Colonic mucosa (tissue), 4 donors: Measurements from ENCODE around the gene ITM2C. TPM values are rescaled to one million over a fixed set of nuclear protein-coding genes. Genes with fewer than 3 reads are reported as not detected.

ENCODE experiments used
- DNase-seq: peaks from one replicate; pipeline ENCODE4 v3.0.0-alpha.2; 2020
- H3K27ac ChIP-seq: fragments of 200-600 bp; one replicate; pipeline ENCODE4 v1.8.0; 2021
- H3K27me3 ChIP-seq: fragments of 200-600 bp; one replicate; pipeline ENCODE4 v1.8.0; 2021
- H3K36me3 ChIP-seq: fragments of 200-600 bp; one replicate; pipeline ENCODE4 v1.8.0; 2021
- H3K4me1 ChIP-seq: fragments of 200-600 bp; one replicate; pipeline ENCODE4 v1.8.0; 2021; ENCODE audit warnings: mild to moderate bottlenecking
- H3K4me3 ChIP-seq: fragments of 200-600 bp; one replicate; pipeline ENCODE4 v1.8.0; 2021
- H3K9ac ChIP-seq, 2 donors: one replicate each; pipeline ENCODE4 v1.7.0; 2013; ENCODE audit warnings: control low read depth in 2 of 2, low read depth in 2 of 2, low read length in 2 of 2
- H3K9me3 ChIP-seq: fragments of 200-600 bp; one replicate; pipeline ENCODE4 v1.8.0; 2021
- CTCF ChIP-seq: fragments of 200-600 bp; IDR thresholded peaks from one replicate; pipeline ENCODE4 v1.8.0; 2022; ENCODE audit warnings: antibody characterized with exemption, mild to moderate bottlenecking
- intact Hi-C: fragments of 100-400 bp; cut with DNase I; formaldehyde crosslinking; loops from one replicate; pipeline ENCODE4 v1.14.1; 2022
- total RNA-seq, 2 donors: library from RNA; stranded (reverse); fragmentation: NEBNext Ultra II Directional in 1 of 2; extraction: Animal tissue kit (Norgen Biotek cat#: 25700) in 1 of 2; gene quantifications; one replicate each; pipeline ENCODE4 v1.2.1, GENCODE V29; 2021
- donor health status: healthy.
- donor health status: DM: no; HTN: no; CAD: no.
- donor health status: DM: no; HTN: no; CAD: no.

ITM2C gene
- total RNA-seq, 2 donors from 2014 or later: 1,192 to 1,707 TPM

- Histone ChIP-seq H3K36me3 (no peaks in the 10 kb centered on the region), H3K27me3 (no peaks in the 10 kb centered on the region), H3K4me1 (no peaks in the 10 kb centered on the region), H3K9me3 (no peaks in the 10 kb centered on the region), H3K9ac (no peak overlapping the region), H3K27ac (no peak overlapping the region), H3K4me3 (no peak overlapping the region)
- DNase-seq: no peak
- intact Hi-C loops: loop anchor here (5.0 kb wide), 2 partner anchors 79 to 81 kb away; no protein-coding TSS in a partner anchor
- no peak for TF ChIP-seq CTCF
Observed at GRCh38 chr2:230906471-230907230, 41.9 kb downstream of the ITM2C start.

GRCh38 chr2:230907361-230908091 is 42.8 kb downstream of the ITM2C start:
- H3K4me3 ChIP-seq: no peak overlapping the region
- no peaks in the 10 kb centered on the region for H3K4me1 ChIP-seq
- H3K27ac ChIP-seq: no peak overlapping the region
- no peak for DNase-seq
- no peaks in the 10 kb centered on the region for H3K27me3 ChIP-seq
- no peaks in the 10 kb centered on the region for H3K9me3 ChIP-seq
- TF ChIP-seq CTCF: no peak
- H3K9ac ChIP-seq: no peak overlapping the region
- H3K36me3 ChIP-seq: no peaks in the 10 kb centered on the region
- intact Hi-C loops: loop anchor here (5.0 kb wide), 2 partner anchors 80 kb away; no protein-coding TSS in a partner anchor

- no peak for DNase-seq
- intact Hi-C loops: loop anchor here (5.0 kb wide), 2 partner anchors 79 to 81 kb away; no protein-coding TSS in a partner anchor
- no peak overlapping the region for H3K27ac ChIP-seq
Observed at GRCh38 chr2:230908092-230908594, 43.4 kb downstream of the ITM2C start.

GRCh38 chr2:230908595-230909191 is 44.0 kb downstream of the ITM2C start:
- Histone ChIP-seq H3K9me3 (no peaks in the 10 kb centered on the region), H3K9ac (no peak overlapping the region), H3K4me1 (no peaks in the 10 kb centered on the region), H3K27me3 (no peaks in the 10 kb centered on the region), H3K4me3 (no peak overlapping the region), H3K27ac (no peak overlapping the region), H3K36me3 (no peaks in the 10 kb centered on the region)
- intact Hi-C loops: loop anchor here (5.0 kb wide), 2 partner anchors 79 to 81 kb away; no protein-coding TSS in a partner anchor
- DNase-seq: peak; percentile 55
- no peak for TF ChIP-seq CTCF

More at GRCh38 chr2:230908092-230908594, 43.4 kb downstream of the ITM2C start:
- Histone ChIP-seq H3K9ac (no peak overlapping the region), H3K36me3 (no peaks in the 10 kb centered on the region), H3K27me3 (no peaks in the 10 kb centered on the region), H3K4me1 (no peaks in the 10 kb centered on the region), H3K9me3 (no peaks in the 10 kb centered on the region), H3K4me3 (no peak overlapping the region)
- no peak for TF ChIP-seq CTCF
